Body of pancreas (tissue), 4 donors: ENCODE data around the gene LYST.

Experiments
- POLR2A ChIP-seq, 3 donors: fragments of 450-650 bp; IDR thresholded peaks; one replicate each; pipeline ENCODE4 v1.6.1; 2016; ENCODE audit warnings: antibody characterized with exemption in 3 of 3, mild to moderate bottlenecking in 2 of 3
- TF ChIP-seq, protein P1 (sequence below), 7 experiments: fragments of 450-650 bp in 4 of 7; fragments of 200-600 bp in 3 of 7; sonication (generic) in 3 of 7; IDR thresholded peaks; one replicate each; pipeline ENCODE4 v1.5.1; 2016 to 2019; ENCODE audit warnings: antibody characterized with exemption in 7 of 7

GRCh38 chr1:235671992-235672391 is 194.7 kb downstream of the LYST start:
- TF ChIP-seq, protein P1, sequence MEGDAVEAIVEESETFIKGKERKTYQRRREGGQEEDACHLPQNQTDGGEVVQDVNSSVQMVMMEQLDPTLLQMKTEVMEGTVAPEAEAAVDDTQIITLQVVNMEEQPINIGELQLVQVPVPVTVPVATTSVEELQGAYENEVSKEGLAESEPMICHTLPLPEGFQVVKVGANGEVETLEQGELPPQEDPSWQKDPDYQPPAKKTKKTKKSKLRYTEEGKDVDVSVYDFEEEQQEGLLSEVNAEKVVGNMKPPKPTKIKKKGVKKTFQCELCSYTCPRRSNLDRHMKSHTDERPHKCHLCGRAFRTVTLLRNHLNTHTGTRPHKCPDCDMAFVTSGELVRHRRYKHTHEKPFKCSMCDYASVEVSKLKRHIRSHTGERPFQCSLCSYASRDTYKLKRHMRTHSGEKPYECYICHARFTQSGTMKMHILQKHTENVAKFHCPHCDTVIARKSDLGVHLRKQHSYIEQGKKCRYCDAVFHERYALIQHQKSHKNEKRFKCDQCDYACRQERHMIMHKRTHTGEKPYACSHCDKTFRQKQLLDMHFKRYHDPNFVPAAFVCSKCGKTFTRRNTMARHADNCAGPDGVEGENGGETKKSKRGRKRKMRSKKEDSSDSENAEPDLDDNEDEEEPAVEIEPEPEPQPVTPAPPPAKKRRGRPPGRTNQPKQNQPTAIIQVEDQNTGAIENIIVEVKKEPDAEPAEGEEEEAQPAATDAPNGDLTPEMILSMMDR (IDR thresholded peaks at IDR 0.05), result no peak
- no peak for TF ChIP-seq POLR2A (IDR thresholded peaks at IDR 0.05)
